ENCODE data around the gene FANCC. TPM values are rescaled to one million over a fixed set of nuclear protein-coding genes. Genes with fewer than 3 reads are reported as not detected.

The FANCC gene
- total RNA-seq, 1 donor from 2014 or later, result 6.1 TPM

- DNase-seq (ENCODE audit: missing footprints), result no peak
- intact Hi-C loops (cut with DNase I), result no loop called here
- peak; percentile 73 for ATAC-seq
These were observed 261.5 kb downstream of the FANCC start for GRCh38 chr9:95055851-95056551.

GRCh38 chr9:95055334-95055850 lies 262.1 kb downstream of the FANCC start:
- DNase-seq (ENCODE audit: missing footprints), result no peak
- intact Hi-C loops (cut with DNase I), result no loop called here
- ATAC-seq, result no peak

DNA sequence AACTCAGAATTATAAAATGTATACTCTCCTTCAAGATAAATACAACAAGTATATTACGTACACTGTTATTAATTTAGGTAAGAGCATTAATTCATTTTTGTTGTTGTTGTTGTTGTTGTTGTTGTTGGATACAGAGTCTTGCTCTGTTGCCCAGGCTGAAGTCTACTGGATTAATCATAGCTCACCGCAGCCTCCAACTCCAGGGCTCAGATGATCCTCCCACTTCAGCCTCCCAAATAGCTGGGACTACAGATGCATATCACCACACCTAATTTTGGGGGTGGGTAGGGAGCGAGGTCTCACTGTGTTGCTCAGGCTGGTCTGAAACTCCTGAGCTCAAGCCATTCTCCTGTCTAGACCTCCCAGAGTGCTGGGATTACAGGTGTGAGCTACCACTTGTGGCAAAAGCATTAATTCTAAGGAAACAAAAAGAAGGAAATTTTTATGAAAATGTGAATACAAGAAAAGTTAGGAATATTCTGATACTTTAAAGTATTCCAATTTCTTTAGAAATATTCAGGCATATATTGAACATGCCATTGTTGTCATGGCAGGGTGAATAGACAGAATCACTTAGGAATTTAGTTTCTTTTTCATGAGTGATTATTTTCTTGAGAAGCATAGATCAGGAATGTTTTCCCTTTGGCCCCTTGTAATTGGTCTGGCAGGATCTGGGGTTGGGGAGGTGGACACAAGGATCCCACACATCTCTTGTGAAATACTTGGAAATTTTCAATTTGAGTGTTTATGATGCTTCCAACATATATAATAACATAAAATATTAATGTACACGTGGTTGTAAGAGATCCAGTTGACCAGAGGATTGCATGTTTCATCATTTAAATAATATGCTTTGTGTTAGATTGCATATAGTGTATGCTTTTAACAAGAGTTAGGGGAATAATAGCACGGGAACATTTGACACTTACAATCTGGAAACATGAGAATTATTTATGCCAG lies 263.6 kb downstream of the FANCC start:
- intact Hi-C loops (cut with DNase I), result no loop called here
- DNase-seq (ENCODE audit: missing footprints) (no peak), ATAC-seq (no peak)

GRCh38 chr9:95049761-95050160 lies 267.7 kb downstream of the FANCC start:
- DNase-seq (ENCODE audit: missing footprints), result no peak
- ATAC-seq, result peak; percentile 13
- intact Hi-C loops (cut with DNase I), result loop anchor here (5.0 kb wide), 3 partner anchors 33 to 78 kb away; no protein-coding TSS in a partner anchor

Small RNA genes lying within 50 kb of the gene (microRNA-seq; reads per million reads assigned to microRNA genes)
- gene MIR23B, result 127,415 reads per million, percentile 99 among the genes with 10 or more reads in this experiment
- not detected for gene MIR24-1
- gene MIR27B, result 12,867 reads per million, percentile 96 among the genes with 10 or more reads in this experiment
- not detected for gene MIR3074
- gene MIR6081, result not detected

Other genes with a start within 250 kb of the FANCC start
- gene PTCH1, start 199.3 kb upstream of the FANCC start, total RNA-seq, result 10.4 TPM